ENCODE results near the gene SFT2D3.
"Not testable (repeated sequence)": the region's sequence is repeated elsewhere in the genome, so short reads cannot be mapped to it uniquely, and the experiment has no call there.

The SFT2D3 gene

GRCh38 chr2:127737892-127738291 is 36.6 kb downstream of the SFT2D3 start:
- no peak overlapping the region for H3K27ac ChIP-seq (ENCODE audit: poor library complexity, severe bottlenecking)
- no peaks in the 10 kb centered on the region for H3K27me3 ChIP-seq (ENCODE audit: insufficient read depth, poor library complexity, severe bottlenecking)
- H3K4me1 ChIP-seq (ENCODE audit: insufficient read depth, poor library complexity, severe bottlenecking), result no peaks in the 10 kb centered on the region
- TF ChIP-seq CTCF (IDR thresholded peaks at IDR 0.05; ENCODE audit: poor library complexity, severe bottlenecking), result no peak
- H3K36me3 ChIP-seq (ENCODE audit: low read depth), result peaks cover 41% of the 10 kb centered on the region
- no peak for ATAC-seq (ENCODE audit: low read depth)
- H3K4me3 ChIP-seq (ENCODE audit: severe bottlenecking), result no peak overlapping the region
- DNase-seq (ENCODE audit: low spot score), result no peak
- no peaks in the 10 kb centered on the region for H3K9me3 ChIP-seq (ENCODE audit: severe bottlenecking)

GRCh38 chr2:127739800-127740199 is 38.5 kb downstream of the SFT2D3 start:
- no peak for DNase-seq (ENCODE audit: low spot score)
- H3K4me1 ChIP-seq (ENCODE audit: insufficient read depth, poor library complexity, severe bottlenecking), result no peaks in the 10 kb centered on the region
- no peak for TF ChIP-seq CTCF (IDR thresholded peaks at IDR 0.05; ENCODE audit: poor library complexity, severe bottlenecking)
- peaks cover 45% of the 10 kb centered on the region for H3K36me3 ChIP-seq (ENCODE audit: low read depth)
- no peak overlapping the region for H3K4me3 ChIP-seq (ENCODE audit: severe bottlenecking)
- H3K27ac ChIP-seq (ENCODE audit: poor library complexity, severe bottlenecking), result no peak overlapping the region
- no peaks in the 10 kb centered on the region for H3K27me3 ChIP-seq (ENCODE audit: insufficient read depth, poor library complexity, severe bottlenecking)
- no peak for ATAC-seq (ENCODE audit: low read depth)
- no peaks in the 10 kb centered on the region for H3K9me3 ChIP-seq (ENCODE audit: severe bottlenecking)

GRCh38 chr2:127740665-127741288 is 39.5 kb downstream of the SFT2D3 start:
- H3K4me3 ChIP-seq (ENCODE audit: severe bottlenecking), result no peak overlapping the region
- ATAC-seq (ENCODE audit: low read depth) (no peak), DNase-seq (ENCODE audit: low spot score) (no peak)
- no peaks in the 10 kb centered on the region for H3K9me3 ChIP-seq (ENCODE audit: severe bottlenecking)
- H3K27me3 ChIP-seq (ENCODE audit: insufficient read depth, poor library complexity, severe bottlenecking), result no peaks in the 10 kb centered on the region
- TF ChIP-seq CTCF (IDR thresholded peaks at IDR 0.05; ENCODE audit: poor library complexity, severe bottlenecking), result no peak
- no peak overlapping the region for H3K27ac ChIP-seq (ENCODE audit: poor library complexity, severe bottlenecking)
- H3K4me1 ChIP-seq (ENCODE audit: insufficient read depth, poor library complexity, severe bottlenecking), result no peaks in the 10 kb centered on the region
- H3K36me3 ChIP-seq (ENCODE audit: low read depth), result peaks cover 47% of the 10 kb centered on the region

GRCh38 chr2:127743477-127744026 is 42.3 kb downstream of the SFT2D3 start:
- no peak for ATAC-seq (ENCODE audit: low read depth)
- peaks cover 42% of the 10 kb centered on the region for H3K36me3 ChIP-seq (ENCODE audit: low read depth)
- H3K27me3 ChIP-seq (ENCODE audit: insufficient read depth, poor library complexity, severe bottlenecking), result no peaks in the 10 kb centered on the region
- H3K9me3 ChIP-seq (ENCODE audit: severe bottlenecking), result no peaks in the 10 kb centered on the region
- no peak overlapping the region for H3K4me3 ChIP-seq (ENCODE audit: severe bottlenecking)
- DNase-seq (ENCODE audit: low spot score), result no peak
- no peak for TF ChIP-seq CTCF (IDR thresholded peaks at IDR 0.05; ENCODE audit: poor library complexity, severe bottlenecking)
- H3K4me1 ChIP-seq (ENCODE audit: insufficient read depth, poor library complexity, severe bottlenecking), result no peaks in the 10 kb centered on the region
- no peak overlapping the region for H3K27ac ChIP-seq (ENCODE audit: poor library complexity, severe bottlenecking)

- Histone ChIP-seq H3K4me3 (ENCODE audit: severe bottlenecking) (no peak overlapping the region), H3K27me3 (ENCODE audit: insufficient read depth, poor library complexity, severe bottlenecking) (no peaks in the 10 kb centered on the region), H3K9me3 (ENCODE audit: severe bottlenecking) (no peaks in the 10 kb centered on the region), H3K4me1 (ENCODE audit: insufficient read depth, poor library complexity, severe bottlenecking) (no peaks in the 10 kb centered on the region), H3K36me3 (ENCODE audit: low read depth) (peaks cover 36% of the 10 kb centered on the region), H3K27ac (ENCODE audit: poor library complexity, severe bottlenecking) (no peak overlapping the region)
- DNase-seq (ENCODE audit: low spot score) (no peak), ATAC-seq (ENCODE audit: low read depth) (no peak)
- no peak for TF ChIP-seq CTCF (IDR thresholded peaks at IDR 0.05; ENCODE audit: poor library complexity, severe bottlenecking)
Measured at GRCh38 chr2:127747621-127748020, 46.3 kb downstream of the SFT2D3 start.

- H3K36me3 ChIP-seq (ENCODE audit: low read depth), result peaks cover 45% of the 10 kb centered on the region
- H3K27ac ChIP-seq (ENCODE audit: poor library complexity, severe bottlenecking); H3K27me3 ChIP-seq (ENCODE audit: insufficient read depth, poor library complexity, severe bottlenecking); DNase-seq (ENCODE audit: low spot score); H3K4me1 ChIP-seq (ENCODE audit: insufficient read depth, poor library complexity, severe bottlenecking); H3K4me3 ChIP-seq (ENCODE audit: severe bottlenecking); H3K9me3 ChIP-seq (ENCODE audit: severe bottlenecking): not testable (repeated sequence)
- ATAC-seq (ENCODE audit: low read depth), result peak; percentile 36; the same call in 1 of the 3 replicates
Measured at GRCh38 chr2:127749537-127749936, 48.2 kb downstream of the SFT2D3 start.

All from RWPE2 (cell line).